ENCODE data around the gene PRSS27. TPM values are rescaled to one million over a fixed set of nuclear protein-coding genes. Genes with fewer than 3 reads are reported as not detected.

Gene PRSS27
- total RNA-seq (under 1 TPM; 0.61 to 0.96 TPM), polyA plus RNA-seq (not detected)

DNA sequence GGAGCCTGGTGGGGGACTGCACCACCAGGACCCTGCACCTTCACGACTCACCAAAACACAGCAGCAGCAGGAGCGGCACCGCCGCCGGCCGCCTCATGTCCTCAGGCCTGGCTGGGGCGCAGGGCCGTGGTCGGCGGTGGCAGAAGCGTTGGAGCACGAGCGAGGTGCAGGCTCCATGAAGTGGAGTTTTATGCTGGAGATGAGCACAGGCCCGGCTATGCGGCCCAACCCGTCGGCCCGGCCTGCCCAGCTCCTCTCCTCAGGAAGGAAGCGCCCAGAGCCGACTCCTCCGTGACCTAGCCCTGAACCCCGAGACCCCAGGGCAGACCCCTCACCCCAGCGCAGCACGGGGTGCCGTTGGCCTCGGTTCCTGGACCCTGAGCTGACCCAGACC lies at the start of gene PRSS27:
Gene PRSS27, minus strand, starts transcription at position 161 of the 394 bp plus-strand sequence. Its CDS starts 64 bp downstream, at position 97.
- H3K27me3 Mint-ChIP-seq, result peaks cover 4% of the 10 kb centered on the region in 2 donors
- H3K9me3 ChIP-seq (ENCODE audit: control insufficient read depth in 1 of 2, low read length in 2 of 2), result no peaks in the 10 kb centered on the region
- H3K36me3 ChIP-seq (ENCODE audit: insufficient read depth, low read length), result no peaks in the 10 kb centered on the region
- ChIA-PET CTCF (ENCODE audit: partially characterized antibody) (no interaction called here), POLR2A (ENCODE audit: partially characterized antibody) (interaction anchor here (0.6 to 1.0 kb wide), 4 partner anchors 32 to 917 kb away, joined by 3 to 4 read pairs (median 3); partner anchors contain the start of genes FLYWCH2 and SRRM2)
- no peak for DNase-seq
- H3K27ac ChIP-seq (ENCODE audit: low read depth, low read length), result peak within 1 kb of the TSS; percentile 56
- H3K4me1 ChIP-seq (ENCODE audit: insufficient read depth, low read length), result peaks cover 9% of the 10 kb centered on the region
- intact Hi-C loops (cut with micrococcal nuclease), result no loop called here
- H3K9me3 Mint-ChIP-seq, result no peaks in the 10 kb centered on the region
- no peaks in the 10 kb centered on the region for H3K4me1 Mint-ChIP-seq
- no peaks in the 10 kb centered on the region for H3K36me3 Mint-ChIP-seq
- peak within 1 kb of the TSS; percentile 70 to 85 (median 74) for H3K4me3 Mint-ChIP-seq
- H3K27ac Mint-ChIP-seq, result peak within 1 kb of the TSS; percentile 56 to 90 (median 73)
- no peaks in the 10 kb centered on the region for H3K27me3 ChIP-seq (ENCODE audit: insufficient read depth, low read length)
- peak within 1 kb of the TSS; percentile 17 to 49 for H3K4me3 ChIP-seq (ENCODE audit: low read length in 2 of 2)

DNA sequence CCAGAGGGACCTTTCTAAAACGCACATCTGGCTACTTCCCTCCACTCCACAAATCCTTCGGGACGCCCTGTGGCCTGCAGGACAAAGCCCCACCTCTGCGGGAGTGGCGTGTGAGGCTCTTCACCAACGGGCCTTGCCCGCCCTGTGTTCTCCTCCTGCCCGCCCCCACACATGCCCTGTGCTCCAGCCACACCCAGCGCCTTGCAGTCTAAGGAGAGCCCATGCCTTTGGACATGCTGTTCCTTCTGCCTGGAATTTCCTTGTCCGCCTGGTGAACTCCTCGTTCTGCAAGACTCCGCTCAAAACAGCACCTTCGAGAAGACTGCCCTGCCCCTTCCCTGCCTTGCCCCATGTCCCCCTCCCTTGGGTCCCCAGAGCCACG lies 49.6 kb upstream of the PRSS27 start:
- CTCF ChIA-PET (ENCODE audit: partially characterized antibody), result no interaction called here
- Histone ChIP-seq H3K27me3 (ENCODE audit: insufficient read depth, low read length) (no peaks in the 10 kb centered on the region), H3K4me1 (ENCODE audit: insufficient read depth, low read length) (peaks cover 6% of the 10 kb centered on the region), H3K27ac (ENCODE audit: low read depth, low read length) (no peak overlapping the region), H3K9me3 (ENCODE audit: control insufficient read depth in 1 of 2, low read length in 2 of 2) (no peaks in the 10 kb centered on the region), H3K36me3 (ENCODE audit: insufficient read depth, low read length) (peaks cover 80% of the 10 kb centered on the region), H3K4me3 (ENCODE audit: low read length in 2 of 2) (no peak overlapping the region)
- peak overlapping the region in 4 of 7 donors; percentile 55 to 83 (median 75) for H3K27ac Mint-ChIP-seq
- H3K27me3 Mint-ChIP-seq, result no peaks in the 10 kb centered on the region
- DNase-seq, result peak in 1 of 5 donors; percentile 16
- peaks cover 65 to 92% of the 10 kb centered on the region in 2 donors for H3K36me3 Mint-ChIP-seq
- H3K4me1 Mint-ChIP-seq, result peaks cover 11 to 28% (median 23%) of the 10 kb centered on the region in 4 donors
- POLR2A ChIA-PET (ENCODE audit: partially characterized antibody), result interaction anchor here (3.3 to 6.1 kb wide), 2 partner anchors 7 to 16 kb away, joined by 15 to 38 read pairs; partner anchors contain the start of gene ELOB
- intact Hi-C loops (cut with micrococcal nuclease), result loop anchor here (10.0 kb wide), 1 partner anchor 235 kb away; the partner anchor contains the start of genes CEMP1 and PDPK1
- H3K9me3 Mint-ChIP-seq, result peaks cover 0 to 10% (median 0%) of the 10 kb centered on the region in 8 donors
- peak overlapping the region in 1 of 8 donors; percentile 57 for H3K4me3 Mint-ChIP-seq

DNA sequence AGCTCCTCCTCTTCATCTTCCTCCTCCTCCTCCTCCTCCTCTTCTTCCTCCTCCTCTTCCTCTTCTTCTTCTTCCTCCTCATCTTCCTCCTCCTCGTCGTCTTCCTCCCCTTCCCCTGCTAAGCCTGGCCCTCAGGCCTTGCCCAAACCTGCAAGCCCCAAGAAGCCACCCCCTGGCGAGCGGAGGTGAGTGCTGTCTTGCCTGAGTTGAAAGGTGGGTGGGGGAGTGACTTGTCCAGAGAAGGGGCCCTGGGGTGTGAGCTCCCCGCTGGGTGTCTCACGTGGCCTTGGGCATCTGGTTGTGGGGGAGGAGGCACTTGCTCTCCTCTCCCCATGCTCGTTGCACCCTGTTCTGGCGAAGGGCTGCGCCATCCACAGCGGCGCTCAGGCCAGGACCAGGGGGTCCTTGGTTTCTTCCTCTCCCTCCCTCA lies 49.1 kb upstream of the PRSS27 start:
- Histone ChIP-seq H3K4me3 (ENCODE audit: low read length in 2 of 2) (no peak overlapping the region), H3K4me1 (ENCODE audit: insufficient read depth, low read length) (peaks cover under 1% of the 10 kb centered on the region), H3K27me3 (ENCODE audit: insufficient read depth, low read length) (no peaks in the 10 kb centered on the region), H3K36me3 (ENCODE audit: insufficient read depth, low read length) (peaks cover 81% of the 10 kb centered on the region), H3K27ac (ENCODE audit: low read depth, low read length) (no peak overlapping the region), H3K9me3 (ENCODE audit: control insufficient read depth in 1 of 2, low read length in 2 of 2) (no peaks in the 10 kb centered on the region)
- ChIA-PET POLR2A (ENCODE audit: partially characterized antibody) (interaction anchor here (1.0 to 6.1 kb wide), 3 partner anchors 8 to 99 kb away, joined by 3 to 38 read pairs (median 15); partner anchors contain the start of gene ELOB), CTCF (ENCODE audit: partially characterized antibody) (no interaction called here)
- Mint-ChIP-seq H3K27ac (peak overlapping the region in 1 of 7 donors; percentile 83), H3K27me3 (no peaks in the 10 kb centered on the region), H3K4me1 (peaks cover 11 to 26% (median 22%) of the 10 kb centered on the region in 4 donors), H3K4me3 (no peak overlapping the region), H3K36me3 (peaks cover 68 to 94% of the 10 kb centered on the region in 2 donors), H3K9me3 (peaks cover 0 to 10% (median 0%) of the 10 kb centered on the region in 8 donors)
- intact Hi-C loops (cut with micrococcal nuclease), result no loop called here
- no peak for DNase-seq

DNA sequence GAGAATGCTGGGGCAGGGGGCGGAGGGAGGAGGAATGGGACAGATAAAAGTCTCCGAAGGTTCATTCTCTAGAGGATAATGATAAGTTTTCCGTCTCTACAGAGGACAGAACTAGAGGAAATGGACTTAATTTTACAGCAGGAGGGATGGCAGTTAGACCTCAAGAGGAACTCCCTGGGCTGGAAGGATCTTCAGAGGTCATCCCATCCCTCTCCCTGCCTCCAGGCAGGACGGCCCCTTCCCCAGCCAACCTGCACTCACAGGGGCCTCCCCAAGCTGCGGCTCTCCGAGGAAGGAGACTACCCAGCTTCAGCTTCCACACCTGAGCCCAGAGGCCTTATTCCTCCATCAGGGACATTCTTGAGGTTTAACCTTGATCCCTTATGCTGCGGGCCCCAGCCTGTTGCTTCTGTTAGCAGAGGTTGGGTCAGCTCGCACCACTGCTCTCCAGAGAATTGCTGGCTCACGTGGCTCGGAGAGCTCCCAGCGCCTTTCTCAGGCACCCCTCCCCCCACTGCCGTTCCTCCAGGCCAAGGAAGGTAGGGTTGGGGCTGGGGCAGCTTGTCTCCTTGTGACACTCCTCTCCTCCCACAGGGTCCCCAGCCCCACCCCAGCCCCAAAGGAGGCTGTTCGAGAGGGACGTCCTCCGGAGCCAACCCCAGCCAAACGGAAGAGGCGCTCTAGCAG lies 48.5 kb upstream of the PRSS27 start:
- peaks cover 0 to 10% (median 0%) of the 10 kb centered on the region in 8 donors for H3K9me3 Mint-ChIP-seq
- Histone ChIP-seq H3K27ac (ENCODE audit: low read depth, low read length) (no peak overlapping the region), H3K36me3 (ENCODE audit: insufficient read depth, low read length) (peaks cover 86% of the 10 kb centered on the region), H3K4me3 (ENCODE audit: low read length in 2 of 2) (no peak overlapping the region), H3K27me3 (ENCODE audit: insufficient read depth, low read length) (no peaks in the 10 kb centered on the region), H3K9me3 (ENCODE audit: control insufficient read depth in 1 of 2, low read length in 2 of 2) (no peaks in the 10 kb centered on the region), H3K4me1 (ENCODE audit: insufficient read depth, low read length) (no peaks in the 10 kb centered on the region)
- peak overlapping the region in 1 of 7 donors; percentile 83 for H3K27ac Mint-ChIP-seq
- ChIA-PET POLR2A (ENCODE audit: partially characterized antibody) (interaction anchor here (1.0 to 6.1 kb wide), 3 partner anchors 9 to 100 kb away, joined by 3 to 38 read pairs (median 15); partner anchors contain the start of gene ELOB), CTCF (ENCODE audit: partially characterized antibody) (no interaction called here)
- peaks cover 11 to 24% (median 21%) of the 10 kb centered on the region in 4 donors for H3K4me1 Mint-ChIP-seq
- DNase-seq, result peak in 1 of 5 donors; percentile 33
- H3K36me3 Mint-ChIP-seq, result peaks cover 74 to 94% of the 10 kb centered on the region in 2 donors
- no peaks in the 10 kb centered on the region for H3K27me3 Mint-ChIP-seq
- H3K4me3 Mint-ChIP-seq, result no peak overlapping the region
- intact Hi-C loops (cut with micrococcal nuclease), result no loop called here

DNA sequence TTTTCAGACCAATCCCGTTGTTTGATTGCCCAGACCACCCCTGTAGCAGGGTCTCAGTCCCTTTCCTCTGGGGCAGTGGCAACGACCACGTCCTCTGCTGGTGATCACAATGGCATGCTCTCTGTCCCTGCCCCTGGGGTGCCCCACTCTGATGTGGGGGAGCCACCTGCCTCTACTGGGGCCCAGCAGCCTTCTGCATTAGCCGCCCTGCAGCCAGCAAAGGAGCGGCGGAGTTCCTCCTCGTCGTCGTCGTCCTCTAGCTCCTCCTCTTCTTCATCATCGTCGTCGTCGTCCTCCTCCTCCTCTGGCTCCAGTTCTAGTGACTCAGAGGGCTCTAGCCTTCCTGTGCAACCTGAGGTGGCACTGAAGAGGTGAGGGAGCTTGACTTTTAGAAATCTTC lies 47.9 kb upstream of the PRSS27 start:
- peak overlapping the region in 1 of 8 donors; percentile 36 for H3K4me3 Mint-ChIP-seq

DNA sequence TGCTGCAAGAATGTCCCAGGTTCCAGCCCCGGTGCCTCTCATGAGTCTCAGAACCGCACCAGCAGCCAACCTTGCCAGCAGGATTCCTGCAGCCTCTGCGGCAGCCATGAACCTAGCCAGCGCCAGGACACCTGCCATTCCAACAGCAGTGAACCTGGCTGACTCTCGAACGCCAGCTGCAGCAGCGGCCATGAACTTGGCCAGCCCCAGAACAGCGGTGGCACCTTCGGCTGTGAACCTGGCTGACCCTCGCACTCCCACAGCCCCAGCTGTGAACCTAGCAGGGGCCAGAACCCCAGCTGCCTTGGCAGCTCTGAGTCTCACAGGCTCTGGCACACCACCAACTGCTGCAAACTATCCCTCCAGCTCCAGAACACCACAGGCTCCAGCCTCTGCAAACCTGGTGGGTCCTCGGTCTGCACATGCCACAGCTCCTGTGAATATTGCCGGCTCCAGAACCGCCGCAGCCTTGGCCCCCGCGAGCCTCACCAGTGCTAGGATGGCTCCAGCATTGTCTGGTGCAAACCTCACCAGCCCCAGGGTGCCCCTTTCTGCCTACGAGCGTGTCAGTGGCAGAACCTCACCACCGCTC lies 47.2 kb upstream of the PRSS27 start:
- ChIA-PET CTCF (ENCODE audit: partially characterized antibody) (no interaction called here), POLR2A (ENCODE audit: partially characterized antibody) (interaction anchor here (1.0 to 6.1 kb wide), 3 partner anchors 10 to 116 kb away, joined by 3 to 38 read pairs (median 15); partner anchors contain the start of genes ELOB and FLYWCH2)
- no peak overlapping the region for H3K27ac ChIP-seq (ENCODE audit: low read depth, low read length)
- peak overlapping the region in 4 of 7 donors; percentile 68 to 91 (median 82) for H3K27ac Mint-ChIP-seq
- no peaks in the 10 kb centered on the region for H3K9me3 ChIP-seq (ENCODE audit: control insufficient read depth in 1 of 2, low read length in 2 of 2)
- H3K27me3 Mint-ChIP-seq, result no peaks in the 10 kb centered on the region
- DNase-seq, result peak in 1 of 5 donors; percentile 20
- H3K4me1 Mint-ChIP-seq, result peaks cover 7 to 31% (median 18%) of the 10 kb centered on the region in 4 donors
- H3K36me3 ChIP-seq (ENCODE audit: insufficient read depth, low read length), result peaks cover 99% of the 10 kb centered on the region
- peaks cover 0 to 10% (median 0%) of the 10 kb centered on the region in 8 donors for H3K9me3 Mint-ChIP-seq
- no peaks in the 10 kb centered on the region for H3K4me1 ChIP-seq (ENCODE audit: insufficient read depth, low read length)
- intact Hi-C loops (cut with micrococcal nuclease), result no loop called here
- no peaks in the 10 kb centered on the region for H3K27me3 ChIP-seq (ENCODE audit: insufficient read depth, low read length)
- H3K36me3 Mint-ChIP-seq, result peaks cover 76 to 96% of the 10 kb centered on the region in 2 donors
- H3K4me3 ChIP-seq (ENCODE audit: low read length in 2 of 2), result no peak overlapping the region
- H3K4me3 Mint-ChIP-seq, result no peak overlapping the region

More for the DNA sequence above, 47.9 kb upstream of the PRSS27 start:
- ChIA-PET CTCF (ENCODE audit: partially characterized antibody) (no interaction called here), POLR2A (ENCODE audit: partially characterized antibody) (interaction anchor here (1.0 to 6.1 kb wide), 4 partner anchors 9 to 115 kb away, joined by 3 to 38 read pairs (median 9); partner anchors contain the start of genes ELOB and FLYWCH2)
- H3K36me3 ChIP-seq (ENCODE audit: insufficient read depth, low read length), result peaks cover 92% of the 10 kb centered on the region
- peaks cover 0 to 10% (median 0%) of the 10 kb centered on the region in 8 donors for H3K9me3 Mint-ChIP-seq
- intact Hi-C loops (cut with micrococcal nuclease), result no loop called here
- H3K4me3 ChIP-seq (ENCODE audit: low read length in 2 of 2), result no peak overlapping the region
- H3K27me3 Mint-ChIP-seq, result no peaks in the 10 kb centered on the region
- no peak overlapping the region for H3K27ac ChIP-seq (ENCODE audit: low read depth, low read length)
- peaks cover 10 to 25% (median 17%) of the 10 kb centered on the region in 4 donors for H3K4me1 Mint-ChIP-seq
- H3K27ac Mint-ChIP-seq, result peak overlapping the region in 3 of 7 donors; percentile 19 to 83 (median 68)
- H3K27me3 ChIP-seq (ENCODE audit: insufficient read depth, low read length), result no peaks in the 10 kb centered on the region
- peaks cover 76 to 94% of the 10 kb centered on the region in 2 donors for H3K36me3 Mint-ChIP-seq
- no peaks in the 10 kb centered on the region for H3K9me3 ChIP-seq (ENCODE audit: control insufficient read depth in 1 of 2, low read length in 2 of 2)
- DNase-seq, result peak in 1 of 5 donors; percentile 22
- H3K4me1 ChIP-seq (ENCODE audit: insufficient read depth, low read length), result no peaks in the 10 kb centered on the region
